ENCODE data around the gene TEF. TPM values are rescaled to one million over a fixed set of nuclear protein-coding genes. Genes with fewer than 3 reads are reported as not detected.

Gene TEF
- total and polyA plus RNA-seq, 9 of the 15 experiments (the other 6 are each of a cell fraction or from before 2014, with no cell fraction given) = 0.04 to 3.1 (median 1.2) TPM

- TF ChIP-seq ZNF174 (CRISPR knock-in tag; IDR thresholded peaks at IDR 0.05) (no peak), KAT7 (CRISPR knock-in tag; IDR thresholded peaks at IDR 0.05; ENCODE audit: borderline replicate concordance) (no peak), HLTF (IDR thresholded peaks at IDR 0.05) (no peak), ZSCAN32 (CRISPR knock-in tag; IDR thresholded peaks at IDR 0.05) (no peak), SIX5 (IDR thresholded peaks at IDR 0.05; ENCODE audit: borderline replicate concordance in 1 of 2, insufficient read depth in 1 of 2, low read depth in 1 of 2, low read length in 2 of 2) (peak; percentile 60 to 66; a peak in 2 of 4 replicates), TSHZ1 (CRISPR knock-in tag; IDR thresholded peaks at IDR 0.05) (no peak), HCFC1 (IDR thresholded peaks at IDR 0.05; ENCODE audit: low read depth, low read length) (peak; percentile 91), PPARD (CRISPR knock-in tag; IDR thresholded peaks at IDR 0.05) (no peak), TAF15 (IDR thresholded peaks at IDR 0.05; ENCODE audit: low read depth, low read length) (no peak), SRSF7 (optimal IDR thresholded peaks at IDR 0.05; ENCODE audit: low read depth, low read length) (no peak), UBTF (IDR thresholded peaks at IDR 0.05; ENCODE audit: borderline replicate concordance in 1 of 2, low read depth in 2 of 2, low read length in 2 of 2) (no peak), NRF1 (conservative IDR thresholded peaks at IDR 0.05 in 1 of 2, IDR thresholded peaks at IDR 0.05 in 1 of 2) (peak; percentile 96 to 97), HMGN3 (IDR thresholded peaks at IDR 0.05; ENCODE audit: borderline replicate concordance, extremely low read depth, insufficient read length, low read depth, low read length) (no peak), SIN3A (IDR thresholded peaks at IDR 0.05; ENCODE audit: borderline replicate concordance in 2 of 2, control insufficient read depth in 1 of 2, low read depth in 2 of 2, low read length in 2 of 2) (peak in 1 of 2 experiments; percentile 36; a peak in 1 of 4 replicates), ATF7 (IDR thresholded peaks at IDR 0.05) (peak; percentile 23; the same call in 1 of the 2 replicates), GTF3C2 (IDR thresholded peaks at IDR 0.05; ENCODE audit: borderline replicate concordance, extremely low read depth, insufficient read length) (no peak), ZZZ3 (IDR thresholded peaks at IDR 0.05) (no peak)
Measured at GRCh38 chr22:41444360-41445128, 62.8 kb downstream of the TEF start (continued).
